H1 (cell line): ENCODE measurements around the gene HFE. TPM values are rescaled to one million over a fixed set of nuclear protein-coding genes. Genes with fewer than 3 reads are reported as not detected.

Experiments used
- ATF3 ChIP-seq: IDR thresholded peaks from 2 replicates; pipeline ENCODE4 v1.6.1; 2011; ENCODE audit warnings: low read depth, mild to moderate bottlenecking, low read length; ENCODE audit not compliant: insufficient read depth
- CHD1 ChIP-seq: IDR thresholded peaks from 2 replicates; pipeline ENCODE4 v1.6.1; 2012; ENCODE audit warnings: low read depth, low read length, improper control_type of control experiment
- CHD2 ChIP-seq: IDR thresholded peaks from 2 replicates; pipeline ENCODE4 v1.6.1; 2012; ENCODE audit warnings: low read length, improper control_type of control experiment
- CREB1 ChIP-seq: IDR thresholded peaks from 2 replicates; pipeline ENCODE4 v1.6.1; 2012; ENCODE audit warnings: inconsistent platforms
- CTBP2 ChIP-seq: IDR thresholded peaks from 2 replicates; pipeline ENCODE4 v1.7.0; 2011; ENCODE audit warnings: borderline replicate concordance, mild to moderate bottlenecking, moderate library complexity, mixed read lengths, low read length; ENCODE audit not compliant: insufficient read depth, insufficient read length
- EP300 ChIP-seq, 2 experiments: IDR thresholded peaks; 1 replicate in 1 of 2; 2 replicates in 1 of 2; pipeline ENCODE4 v1.6.1; 2011 to 2012; ENCODE audit warnings: low read depth in 2 of 2, low read length in 2 of 2, mild to moderate bottlenecking in 2 of 2, borderline replicate concordance in 1 of 2, inconsistent platforms in 1 of 2, moderate library complexity in 1 of 2
- FOSL1 ChIP-seq: IDR thresholded peaks from 2 replicates; pipeline ENCODE4 v1.6.1; 2011; ENCODE audit warnings: mild to moderate bottlenecking, low read depth, low read length, moderate library complexity; ENCODE audit not compliant: insufficient read depth
- HDAC2 ChIP-seq, 2 experiments: fragments of 300-600 bp in 1 of 2; sonication (generic) in 1 of 2; IDR thresholded peaks; 2 replicates each; pipeline ENCODE4 v1.6.1; 2011 to 2012; ENCODE audit warnings: low read depth in 2 of 2, low read length in 2 of 2, mild to moderate bottlenecking in 2 of 2, moderate library complexity in 2 of 2, borderline replicate concordance in 1 of 2, inconsistent platforms in 1 of 2
- JUN ChIP-seq: IDR thresholded peaks from 2 replicates; pipeline ENCODE4 v1.6.1; 2011; ENCODE audit warnings: low read depth, mild to moderate bottlenecking, improper control_type of control experiment, low read length
- MAFK ChIP-seq: IDR thresholded peaks from 2 replicates; pipeline ENCODE4 v1.6.1; 2012; ENCODE audit warnings: low read depth, mild to moderate bottlenecking, improper control_type of control experiment, low read length
- POLR2AphosphoS5 ChIP-seq: IDR thresholded peaks from 2 replicates; pipeline ENCODE4 v1.6.1; 2011; ENCODE audit warnings: low read depth, low read length
- POU5F1 ChIP-seq: IDR thresholded peaks from 2 replicates; pipeline ENCODE4 v1.6.1; 2011; ENCODE audit warnings: low read depth, mild to moderate bottlenecking, low read length, moderate library complexity
- SP2 ChIP-seq: IDR thresholded peaks from 2 replicates; pipeline ENCODE4 v1.6.1; 2012; ENCODE audit warnings: mild to moderate bottlenecking, low read length, inconsistent platforms
- SP4 ChIP-seq: IDR thresholded peaks from 2 replicates; pipeline ENCODE4 v1.6.1; 2012; ENCODE audit warnings: low read length, inconsistent platforms
- TBP ChIP-seq: IDR thresholded peaks from 2 replicates; pipeline ENCODE4 v1.6.1; 2011; ENCODE audit warnings: low read depth, low read length, improper control_type of control experiment
- TCF12 ChIP-seq: IDR thresholded peaks from 2 replicates; pipeline ENCODE4 v1.6.1; 2011; ENCODE audit warnings: low read depth, mild to moderate bottlenecking, low read length
- TEAD4 ChIP-seq: IDR thresholded peaks from 2 replicates; pipeline ENCODE4 v1.6.1; 2012; ENCODE audit warnings: low read depth, low read length, inconsistent platforms, mixed read lengths
- USF2 ChIP-seq: IDR thresholded peaks from 2 replicates; pipeline ENCODE4 v1.6.1; 2011; ENCODE audit warnings: low read length, improper control_type of control experiment
- polyA plus RNA-seq, 7 experiments: library from polyadenylated mRNA; depleted of rRNA in 3 of 7; stranded (reverse) in 5 of 7; unstranded in 2 of 7; fragments of >200 nt in 5 of 7; fragments of 200-250 nt in 2 of 7; gene quantifications; 1 replicate in 5 of 7; 2 replicates in 1 of 7; 4 replicates in 1 of 7; pipeline versions ENCODE4 v1.2.1 to v1.2.3, GENCODE V29; 2011 to 2013; ENCODE audit warnings: missing spikeins in 2 of 7, mixed read lengths in 2 of 7
- total RNA-seq: library from RNA; stranded (reverse); fragmentation: NEBNext Ultra II Directional; extraction: Animal tissue kit (Norgen Biotek cat#: 25700); gene quantifications from 2 replicates; pipeline ENCODE4 v1.2.1, GENCODE V29; 2021
- TF ChIP-seq, protein P1 (sequence below), 3 experiments: IDR thresholded peaks; 1 replicate in 2 of 3; 2 replicates in 1 of 3; pipeline versions ENCODE4 v1.5.1 to v1.6.1; 2011; ENCODE audit warnings: low read length in 3 of 3, mild to moderate bottlenecking in 3 of 3, inconsistent platforms in 2 of 3, low read depth in 1 of 3, moderate library complexity in 1 of 3; ENCODE audit not compliant: insufficient read depth in 1 of 3; ENCODE audit errors: control extremely low read depth in 1 of 3

The HFE gene
- total and polyA plus RNA-seq, 2 of the 8 experiments (the other 6 are each of a cell fraction or from before 2014, with no cell fraction given), result 1.6 to 2.0 TPM

GRCh38 chr6:26054781-26055718 is 32.2 kb upstream of the HFE start (continued):
- TF ChIP-seq FOSL1 (no peak; the same call in 1 of the 2 replicates), HDAC2 (IDR thresholded peaks at IDR 0.05; ENCODE audit: borderline replicate concordance in 1 of 2, low read depth in 2 of 2, low read length in 2 of 2) (peak in 1 of 2 experiments; percentile 49; a peak in 1 of 4 replicates), CHD2 (peak; percentile 57; the same call in 1 of the 2 replicates), TCF12 (no peak), EP300 (IDR thresholded peaks at IDR 0.05; ENCODE audit: borderline replicate concordance in 1 of 2, low read depth in 2 of 2, low read length in 2 of 2) (no peak), USF2 (no peak; the same call in 1 of the 2 replicates), CTBP2 (no peak), POLR2AphosphoS5 (peak; percentile 99), POU5F1 (no peak), TBP (peak; percentile 22), ATF3 (no peak), MAFK (no peak), CHD1 (peak; percentile 66), SP4 (peak; percentile 57; the same call in 1 of the 2 replicates), JUN (no peak), TEAD4 (peak; percentile 61), SP2 (peak; percentile 26; the same call in 1 of the 2 replicates), CREB1 (no peak)
- TF ChIP-seq, protein P1, sequence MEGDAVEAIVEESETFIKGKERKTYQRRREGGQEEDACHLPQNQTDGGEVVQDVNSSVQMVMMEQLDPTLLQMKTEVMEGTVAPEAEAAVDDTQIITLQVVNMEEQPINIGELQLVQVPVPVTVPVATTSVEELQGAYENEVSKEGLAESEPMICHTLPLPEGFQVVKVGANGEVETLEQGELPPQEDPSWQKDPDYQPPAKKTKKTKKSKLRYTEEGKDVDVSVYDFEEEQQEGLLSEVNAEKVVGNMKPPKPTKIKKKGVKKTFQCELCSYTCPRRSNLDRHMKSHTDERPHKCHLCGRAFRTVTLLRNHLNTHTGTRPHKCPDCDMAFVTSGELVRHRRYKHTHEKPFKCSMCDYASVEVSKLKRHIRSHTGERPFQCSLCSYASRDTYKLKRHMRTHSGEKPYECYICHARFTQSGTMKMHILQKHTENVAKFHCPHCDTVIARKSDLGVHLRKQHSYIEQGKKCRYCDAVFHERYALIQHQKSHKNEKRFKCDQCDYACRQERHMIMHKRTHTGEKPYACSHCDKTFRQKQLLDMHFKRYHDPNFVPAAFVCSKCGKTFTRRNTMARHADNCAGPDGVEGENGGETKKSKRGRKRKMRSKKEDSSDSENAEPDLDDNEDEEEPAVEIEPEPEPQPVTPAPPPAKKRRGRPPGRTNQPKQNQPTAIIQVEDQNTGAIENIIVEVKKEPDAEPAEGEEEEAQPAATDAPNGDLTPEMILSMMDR (IDR thresholded peaks at IDR 0.05; ENCODE audit: control extremely low read depth in 1 of 3, insufficient read depth in 1 of 3, low read depth in 1 of 3, low read length in 3 of 3), result no peak
